Vagina (tissue), 2 donors: ENCODE measurements around the gene NAV1.

Source experiments
- POLR2A ChIP-seq, 2 donors: fragments of 450-650 bp; IDR thresholded peaks; one replicate each; pipeline ENCODE4 v1.6.1; 2017; ENCODE audit warnings: antibody characterized with exemption in 2 of 2, mild to moderate bottlenecking in 2 of 2, moderate library complexity in 2 of 2
- POLR2AphosphoS5 ChIP-seq, 2 donors: sonication (generic); formaldehyde crosslinking; IDR thresholded peaks; one replicate each; pipeline ENCODE4 v1.9.0; 2017; ENCODE audit warnings: antibody characterized with exemption in 2 of 2, mild to moderate bottlenecking in 2 of 2, low read depth in 1 of 2; ENCODE audit not compliant: insufficient read depth in 1 of 2
- TF ChIP-seq, protein P1 (sequence below), 3 experiments: fragments of 450-650 bp in 2 of 3; fragments of 200-600 bp in 1 of 3; sonication (generic) in 1 of 3; IDR thresholded peaks; one replicate each; pipeline ENCODE4 v1.5.1; 2017 to 2019; ENCODE audit warnings: antibody characterized with exemption in 3 of 3, mild to moderate bottlenecking in 2 of 3, moderate library complexity in 2 of 3

DNA sequence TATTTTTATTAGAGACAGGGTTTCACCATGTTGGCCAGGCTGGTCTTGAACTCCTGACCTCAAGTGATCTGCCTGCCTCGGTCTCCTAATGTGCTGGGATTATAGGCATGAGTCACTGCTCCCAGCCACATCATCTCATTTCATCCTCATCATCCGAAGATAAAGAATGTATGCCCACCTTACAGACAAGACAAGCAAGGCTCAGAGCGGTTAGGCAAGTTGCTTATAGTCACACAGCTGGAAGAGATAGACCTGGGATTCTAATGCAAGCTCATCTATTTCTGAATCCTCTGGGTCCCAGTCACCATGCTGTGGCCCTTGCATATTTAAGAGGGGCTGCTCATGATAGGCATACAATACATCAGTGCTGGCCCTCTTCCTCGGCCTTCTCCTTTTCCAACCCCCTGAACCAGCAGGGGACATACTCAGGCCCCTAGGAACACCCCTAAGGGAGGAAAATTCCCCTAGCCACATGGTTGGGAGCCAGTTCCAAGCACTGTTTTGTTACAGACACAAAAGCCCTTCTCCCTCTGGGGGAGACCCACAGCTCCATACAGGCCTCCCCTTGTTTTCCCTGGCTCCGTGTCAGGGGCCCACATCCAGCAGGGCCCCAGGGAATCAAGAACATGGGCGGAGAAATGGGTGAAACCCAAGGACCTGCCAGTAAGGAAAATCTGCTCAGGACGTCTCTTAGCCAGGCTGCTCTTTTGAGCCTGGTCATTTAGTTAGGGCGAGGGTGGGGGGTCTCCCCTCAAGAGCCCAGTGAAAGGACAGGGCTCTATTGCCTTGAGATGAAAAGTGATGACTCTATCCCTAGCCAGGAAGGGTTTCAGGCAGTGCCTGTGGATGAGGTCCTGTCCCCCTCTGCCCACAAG, 38.9 kb upstream of the NAV1 start:
- TF ChIP-seq, protein P1, sequence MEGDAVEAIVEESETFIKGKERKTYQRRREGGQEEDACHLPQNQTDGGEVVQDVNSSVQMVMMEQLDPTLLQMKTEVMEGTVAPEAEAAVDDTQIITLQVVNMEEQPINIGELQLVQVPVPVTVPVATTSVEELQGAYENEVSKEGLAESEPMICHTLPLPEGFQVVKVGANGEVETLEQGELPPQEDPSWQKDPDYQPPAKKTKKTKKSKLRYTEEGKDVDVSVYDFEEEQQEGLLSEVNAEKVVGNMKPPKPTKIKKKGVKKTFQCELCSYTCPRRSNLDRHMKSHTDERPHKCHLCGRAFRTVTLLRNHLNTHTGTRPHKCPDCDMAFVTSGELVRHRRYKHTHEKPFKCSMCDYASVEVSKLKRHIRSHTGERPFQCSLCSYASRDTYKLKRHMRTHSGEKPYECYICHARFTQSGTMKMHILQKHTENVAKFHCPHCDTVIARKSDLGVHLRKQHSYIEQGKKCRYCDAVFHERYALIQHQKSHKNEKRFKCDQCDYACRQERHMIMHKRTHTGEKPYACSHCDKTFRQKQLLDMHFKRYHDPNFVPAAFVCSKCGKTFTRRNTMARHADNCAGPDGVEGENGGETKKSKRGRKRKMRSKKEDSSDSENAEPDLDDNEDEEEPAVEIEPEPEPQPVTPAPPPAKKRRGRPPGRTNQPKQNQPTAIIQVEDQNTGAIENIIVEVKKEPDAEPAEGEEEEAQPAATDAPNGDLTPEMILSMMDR (IDR thresholded peaks at IDR 0.05) = no peak
- no peak for TF ChIP-seq POLR2A (IDR thresholded peaks at IDR 0.05)
- TF ChIP-seq POLR2AphosphoS5 (IDR thresholded peaks at IDR 0.05; ENCODE audit: insufficient read depth in 1 of 2, low read depth in 1 of 2) = peak in 1 of 2 donors; percentile 68
